HG03097 (cell line): Measurements from ENCODE around the gene BABAM2.
"Not testable (repeated sequence)": the region's sequence is repeated elsewhere in the genome, so short reads cannot be mapped to it uniquely, and the experiment has no call there.

Experiments used
- ATAC-seq: cut with Tn5 transposase; IDR thresholded peaks from one replicate; pipeline ENCODE4 v1.9.1; 2021; ENCODE audit not compliant: unreplicated experiment, low FRiP score

BABAM2 gene

DNA sequence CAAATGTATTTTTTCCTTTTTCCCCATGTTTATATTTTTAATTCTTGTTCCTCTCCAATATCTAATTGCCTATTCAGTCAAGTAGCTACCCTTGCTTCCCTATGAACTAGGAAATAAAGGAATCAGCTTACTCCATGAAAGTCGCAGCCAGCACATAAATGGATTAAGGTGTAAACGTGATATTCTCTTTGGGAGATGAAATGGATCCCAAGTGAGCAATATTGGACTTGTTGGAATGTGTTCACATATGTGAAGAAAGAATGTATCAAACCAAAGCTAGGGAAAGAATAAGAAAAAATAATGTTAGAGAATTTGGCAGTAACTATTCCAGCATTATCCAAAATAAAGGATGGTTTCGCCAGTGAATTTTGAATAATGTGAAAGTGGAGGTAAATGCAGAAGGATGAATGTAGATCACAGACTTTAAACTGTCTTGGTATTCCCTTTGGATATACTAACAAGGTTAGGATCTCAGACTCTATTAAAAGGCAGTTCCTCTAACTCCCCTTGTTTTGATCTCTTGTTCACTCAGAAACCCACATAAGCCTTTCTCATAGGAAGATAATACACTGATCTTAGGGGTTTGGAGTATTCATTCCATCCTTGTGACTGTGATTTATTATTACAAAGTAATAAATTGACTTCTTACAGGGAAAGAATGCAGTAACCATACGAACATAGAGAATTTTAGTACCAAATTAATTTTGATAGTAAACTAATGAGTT is 208.1 kb downstream of the BABAM2 start:
- ATAC-seq, result no peak

DNA sequence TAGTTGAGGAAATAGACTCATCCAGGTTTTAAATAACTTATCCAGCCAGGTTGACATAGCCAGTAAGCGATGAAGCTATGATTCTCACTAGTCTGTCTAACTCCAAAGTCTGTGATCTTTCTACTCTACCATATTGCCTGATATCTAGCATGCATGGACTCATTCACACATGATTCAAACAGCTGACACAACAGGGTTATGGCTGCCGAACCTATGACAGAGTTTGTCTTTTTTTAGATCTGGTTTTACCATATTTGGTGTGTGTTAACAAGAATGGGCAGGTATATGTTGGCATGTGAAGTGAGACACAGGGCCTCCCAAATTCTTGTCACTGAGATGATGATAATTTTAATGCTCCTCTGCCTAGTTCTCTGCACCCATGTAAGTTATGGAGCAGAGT is 210.6 kb downstream of the BABAM2 start:
- no peak for ATAC-seq

DNA sequence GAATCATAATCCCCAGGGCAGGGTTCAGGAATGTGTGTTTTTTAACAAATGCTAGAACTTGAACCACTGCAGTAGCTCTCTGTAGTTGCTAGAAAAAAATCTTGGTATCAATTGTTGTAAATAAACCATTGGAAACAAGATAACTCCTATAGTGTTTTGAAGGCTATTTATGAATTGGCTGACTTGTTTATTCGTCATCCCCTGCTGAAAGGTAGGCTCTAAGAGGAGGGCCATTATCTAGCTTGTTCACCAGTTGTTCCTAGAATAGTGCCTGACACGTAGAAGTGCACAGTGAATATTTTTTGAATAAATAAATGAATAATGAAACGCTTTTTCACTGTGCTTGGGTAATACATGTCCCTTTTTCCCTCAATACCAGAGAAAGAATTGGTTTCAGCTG is 211.4 kb downstream of the BABAM2 start:
- no peak for ATAC-seq

DNA sequence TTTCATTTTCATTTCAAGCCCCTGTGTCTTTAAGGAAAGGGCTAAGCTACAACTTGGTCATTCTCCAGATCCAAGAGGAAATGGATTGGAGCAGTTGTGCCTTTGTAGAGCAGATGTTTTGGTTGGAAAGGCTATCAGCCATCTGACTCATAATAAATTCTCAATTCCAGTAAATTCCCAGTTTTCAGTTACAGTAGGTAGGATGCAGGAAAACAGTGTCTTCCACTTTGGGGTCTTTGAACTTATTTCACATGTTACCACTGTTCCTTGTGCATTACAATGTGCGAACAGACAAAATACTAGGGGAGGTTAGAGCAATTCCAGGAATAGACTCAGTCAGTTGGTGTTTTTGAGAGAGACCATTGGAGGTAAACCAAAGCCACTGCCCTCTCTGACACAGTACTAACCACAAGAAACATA is 211.9 kb downstream of the BABAM2 start:
- no peak for ATAC-seq

GRCh38 chr2:28103611-28104010 is 213.1 kb downstream of the BABAM2 start:
- no peak for ATAC-seq

DNA sequence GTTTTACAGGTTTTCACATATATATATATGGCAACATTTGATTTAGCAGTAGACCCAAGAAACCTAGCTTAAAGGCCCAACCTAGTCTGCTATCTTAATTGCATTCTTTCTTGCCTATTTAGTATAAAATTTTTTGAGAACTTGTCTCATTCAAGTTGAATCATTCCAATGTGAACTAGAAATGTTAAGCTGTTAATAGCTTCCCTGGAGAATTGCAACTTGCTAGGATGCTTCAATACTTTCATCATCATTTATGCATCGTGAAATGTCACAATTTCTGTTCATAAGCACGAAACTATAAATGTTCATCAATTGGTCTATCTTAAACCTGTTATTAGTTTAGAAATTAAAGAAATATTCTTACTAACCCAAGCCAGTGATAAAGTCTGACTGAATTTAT is 217.6 kb downstream of the BABAM2 start:
- no peak for ATAC-seq

DNA sequence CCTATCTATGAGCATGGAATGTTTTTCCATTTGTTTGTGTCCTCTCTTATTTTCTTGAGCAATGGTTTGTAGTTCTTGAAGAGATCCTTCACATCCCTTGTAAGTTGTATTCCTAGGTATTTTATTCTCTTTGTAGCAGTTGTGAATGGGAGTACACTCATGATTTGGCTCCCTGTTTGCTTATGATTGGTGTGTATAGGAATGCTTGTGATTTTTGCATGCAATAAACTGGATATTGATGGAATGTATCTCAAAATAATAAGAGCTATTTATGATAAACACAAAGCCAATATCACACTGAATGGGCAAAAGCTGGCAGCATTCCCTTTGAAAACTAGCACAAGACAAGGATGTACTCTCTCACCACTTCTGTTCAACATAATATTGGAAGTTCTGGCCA is 223.2 kb downstream of the BABAM2 start:
- not testable (repeated sequence) for ATAC-seq

DNA sequence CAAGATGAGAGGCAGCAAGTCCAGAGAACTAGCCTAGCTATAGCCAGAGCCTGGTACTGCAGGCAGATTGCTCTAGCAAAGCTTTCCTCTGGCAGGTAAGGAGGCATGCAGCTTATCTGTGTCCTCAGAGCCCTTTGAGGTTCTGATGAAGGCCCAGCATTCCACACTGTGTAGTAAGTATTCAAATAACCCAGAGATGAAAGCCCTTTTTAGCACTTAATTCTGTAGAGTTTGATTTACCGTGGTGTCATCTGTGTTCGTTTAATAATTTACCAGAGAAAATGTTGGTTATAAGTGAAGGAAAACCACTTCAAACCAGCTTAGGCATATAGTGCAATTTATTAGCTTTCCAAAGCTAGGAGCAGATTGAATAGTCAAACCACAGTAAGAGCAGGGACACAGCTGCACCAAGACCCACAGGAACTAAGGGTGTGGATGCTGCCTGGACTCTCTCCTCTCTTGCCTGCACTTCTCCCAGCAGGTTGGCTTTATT is 226.6 kb downstream of the BABAM2 start:
- no peak for ATAC-seq

DNA sequence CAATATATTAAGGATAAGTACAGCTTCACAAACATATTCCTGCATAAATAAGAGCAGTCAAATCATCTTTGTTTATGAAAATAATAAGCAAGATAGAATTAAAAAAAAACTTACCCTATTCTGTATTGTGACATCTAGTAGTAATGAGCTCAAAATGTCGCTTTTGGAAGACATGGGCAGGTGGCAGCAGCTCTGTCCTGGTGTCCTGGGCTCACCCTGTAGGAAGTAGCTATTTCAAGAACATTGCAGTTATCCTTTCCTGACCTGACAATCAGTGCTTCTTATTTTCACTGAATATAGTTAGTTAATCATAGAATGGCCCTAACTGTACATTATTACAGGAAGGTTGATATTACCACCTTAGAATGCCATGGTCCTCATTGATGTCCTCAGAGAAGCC is 229.1 kb downstream of the BABAM2 start:
- no peak for ATAC-seq

DNA sequence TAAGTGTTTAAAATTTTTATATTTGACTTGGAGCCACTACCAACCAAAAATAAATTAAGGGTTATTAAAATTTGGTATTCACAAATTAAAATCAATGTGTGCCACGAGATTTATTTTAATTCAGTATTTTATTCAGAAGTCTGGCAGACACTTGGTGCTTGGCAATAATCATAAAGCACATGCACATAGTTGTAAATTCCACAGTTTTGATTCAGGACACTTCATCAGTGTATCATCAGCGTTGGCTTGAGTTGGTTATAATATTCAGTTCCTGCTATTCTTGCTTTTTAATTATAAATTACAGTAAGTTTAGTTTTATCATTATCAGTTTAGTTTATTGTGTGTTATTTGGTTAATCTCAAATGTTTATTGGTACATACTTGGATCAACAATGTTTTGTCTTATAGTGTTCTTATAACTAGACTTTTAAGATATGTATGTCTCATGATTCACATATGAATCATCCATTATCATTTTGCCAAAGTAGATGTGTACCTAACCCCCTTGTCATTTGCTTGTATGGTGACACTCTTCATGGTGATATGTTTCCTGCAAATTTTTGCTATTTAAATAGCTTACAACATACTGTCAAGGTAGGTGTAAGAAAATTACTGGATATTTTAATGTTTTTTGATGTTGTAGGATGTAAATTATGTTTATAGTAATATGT is 237.9 kb downstream of the BABAM2 start:
- no peak for ATAC-seq

- ATAC-seq, result no peak
These were observed 239.6 kb downstream of the BABAM2 start for GRCh38 chr2:28129955-28130695.

DNA sequence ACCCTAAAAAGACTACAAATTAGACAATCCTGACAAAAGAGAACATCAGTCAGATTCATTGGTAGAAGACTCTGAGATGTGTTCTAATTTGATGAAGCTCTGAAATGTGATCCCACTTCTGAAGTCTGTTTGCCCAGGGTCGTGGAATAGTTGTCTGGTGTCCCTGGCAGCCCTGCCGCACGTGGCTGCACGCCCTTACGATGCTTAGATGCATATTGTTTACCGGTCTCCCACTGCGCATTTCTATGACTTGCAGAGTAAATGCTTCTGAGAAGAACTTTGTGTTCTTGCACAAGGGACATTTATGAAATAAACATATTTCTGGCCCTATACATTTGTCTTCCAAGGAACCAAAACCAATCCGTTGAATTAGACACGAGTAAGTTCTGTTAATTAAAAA is 243.2 kb downstream of the BABAM2 start:
- no peak for ATAC-seq

GRCh38 chr2:28134262-28134812 is 243.8 kb downstream of the BABAM2 start:
- no peak for ATAC-seq

DNA sequence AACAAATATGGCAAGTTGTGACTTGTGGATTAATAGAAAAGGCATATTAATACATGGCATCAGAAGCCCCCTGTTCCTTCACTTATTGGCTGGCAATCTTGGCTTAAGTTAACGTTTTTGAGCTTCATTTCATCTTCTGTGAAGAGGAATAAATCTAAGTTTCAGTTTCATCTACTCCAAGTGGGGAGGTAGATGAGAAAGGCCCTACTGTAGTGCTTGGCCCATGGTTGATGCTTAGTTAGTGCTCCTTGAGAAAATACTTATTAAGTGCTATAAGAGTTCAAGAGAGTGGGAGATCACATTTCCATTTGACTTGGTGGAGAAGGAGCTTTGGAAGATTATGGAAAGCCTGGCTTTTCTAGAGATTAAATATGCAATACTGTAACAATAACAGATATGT is 244.3 kb downstream of the BABAM2 start:
- ATAC-seq, result no peak

GRCh38 chr2:28135324-28135723 is 244.8 kb downstream of the BABAM2 start:
- ATAC-seq, result no peak

- no peak for ATAC-seq
These were observed 245.3 kb downstream of the BABAM2 start for GRCh38 chr2:28135799-28136198.

- ATAC-seq, result no peak
These were observed 246.0 kb downstream of the BABAM2 start for GRCh38 chr2:28136556-28136955.

DNA sequence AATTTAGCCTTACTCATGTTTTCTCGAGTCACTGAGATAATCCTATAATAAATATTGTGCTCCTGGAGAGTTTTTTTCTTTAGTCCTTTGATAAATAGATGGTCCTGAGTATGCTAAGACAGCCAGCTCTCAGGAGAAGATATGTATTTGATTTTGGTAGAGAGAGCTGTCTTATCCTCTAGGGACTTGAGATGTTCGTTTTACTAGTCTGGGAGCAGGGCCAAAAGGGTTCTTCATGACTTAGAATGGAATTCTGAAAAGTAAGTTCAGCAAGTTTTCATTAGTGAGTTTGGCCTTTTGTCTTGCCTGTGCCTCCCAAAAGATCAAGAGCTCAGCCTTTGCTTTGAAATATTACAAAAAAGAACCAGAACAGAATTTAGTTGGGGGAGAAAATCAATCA is 246.7 kb downstream of the BABAM2 start:
- ATAC-seq, result no peak

- ATAC-seq, result no peak
These were observed 251.9 kb downstream of the BABAM2 start for GRCh38 chr2:28142386-28142785.

DNA sequence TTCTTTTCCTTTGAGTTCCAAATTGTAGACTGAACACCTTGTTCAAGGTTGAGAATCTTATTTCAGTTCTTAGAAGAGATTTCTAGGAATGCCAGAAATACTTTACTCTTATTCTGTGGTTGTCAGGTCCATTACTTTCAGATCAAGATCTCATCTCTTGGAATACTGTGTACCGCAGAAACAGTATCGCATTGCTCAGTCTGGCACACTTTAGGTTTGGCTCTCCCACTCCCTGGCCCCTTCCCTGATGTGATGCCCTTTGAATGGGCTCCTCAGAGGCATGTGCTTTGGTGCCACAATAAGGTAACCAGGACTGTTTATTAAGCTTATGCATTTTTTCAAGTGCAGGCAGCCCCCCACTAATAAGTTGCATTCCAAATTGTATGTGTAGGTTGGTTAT is 257.5 kb downstream of the BABAM2 start:
- no peak for ATAC-seq

DNA sequence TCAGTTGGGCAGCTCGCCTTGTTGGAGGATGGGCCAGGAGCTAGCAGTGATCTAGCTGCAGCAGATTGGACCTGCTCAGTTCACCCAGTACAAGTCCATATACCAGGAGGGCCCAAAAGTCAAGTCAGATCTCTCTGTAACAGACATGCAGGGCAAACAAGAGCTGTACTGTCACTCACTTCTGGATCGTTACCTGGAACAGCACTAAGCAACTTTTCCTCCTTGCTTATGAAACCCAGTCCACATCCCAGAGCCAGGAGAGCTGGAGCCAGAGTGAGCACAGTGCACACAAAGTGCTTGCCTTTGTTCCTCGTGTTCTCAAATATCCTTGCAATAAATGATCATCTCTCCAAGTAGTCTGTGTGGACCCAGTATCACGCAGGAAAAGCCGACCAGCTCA is 258.0 kb downstream of the BABAM2 start:
- ATAC-seq, result no peak
